ENCODE results near the gene NNMT. TPM values are rescaled to one million over a fixed set of nuclear protein-coding genes. Genes with fewer than 3 reads are reported as not detected.

NNMT gene
- 21.6 TPM for total RNA-seq

DNA sequence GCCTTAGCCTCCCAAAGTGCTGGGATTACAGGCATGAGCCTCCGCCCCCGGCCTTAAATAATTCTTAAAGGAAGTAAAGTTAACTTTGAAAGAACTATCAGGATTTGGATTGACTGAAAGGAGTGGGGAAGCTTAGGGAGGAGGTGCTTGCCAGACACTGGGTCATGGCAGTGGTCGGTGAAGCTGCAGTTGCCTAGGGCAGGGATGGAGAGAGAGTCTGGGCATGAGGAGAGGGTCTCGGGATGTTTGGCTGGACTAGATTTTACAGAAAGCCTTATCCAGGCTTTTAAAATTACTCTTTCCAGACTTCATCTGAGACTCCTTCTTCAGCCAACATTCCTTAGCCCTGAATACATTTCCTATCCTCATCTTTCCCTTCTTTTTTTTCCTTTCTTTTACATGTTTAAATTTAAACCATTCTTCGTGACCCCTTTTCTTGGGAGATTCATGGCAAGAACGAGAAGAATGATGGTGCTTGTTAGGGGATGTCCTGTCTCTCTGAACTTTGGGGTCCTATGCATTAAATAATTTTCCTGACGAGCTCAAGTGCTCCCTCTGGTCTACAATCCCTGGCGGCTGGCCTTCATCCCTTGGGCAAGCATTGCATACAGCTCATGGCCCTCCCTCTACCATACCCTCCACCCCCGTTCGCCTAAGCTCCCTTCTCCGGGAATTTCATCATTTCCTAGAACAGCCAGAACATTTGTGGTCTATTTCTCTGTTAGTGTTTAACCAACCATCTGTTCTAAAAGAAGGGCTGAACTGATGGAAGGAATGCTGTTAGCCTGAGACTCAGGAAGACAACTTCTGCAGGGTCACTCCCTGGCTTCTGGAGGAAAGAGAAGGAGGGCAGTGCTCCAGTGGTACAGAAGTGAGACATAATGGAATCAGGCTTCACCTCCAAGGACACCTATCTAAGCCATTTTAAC, at the start of gene NNMT:
NNMT (plus strand) TSS at position 724 of the 929 bp plus-strand sequence; CDS start at position 882, 158 bp downstream.
- peak; percentile 46 for DNase-seq

DNA sequence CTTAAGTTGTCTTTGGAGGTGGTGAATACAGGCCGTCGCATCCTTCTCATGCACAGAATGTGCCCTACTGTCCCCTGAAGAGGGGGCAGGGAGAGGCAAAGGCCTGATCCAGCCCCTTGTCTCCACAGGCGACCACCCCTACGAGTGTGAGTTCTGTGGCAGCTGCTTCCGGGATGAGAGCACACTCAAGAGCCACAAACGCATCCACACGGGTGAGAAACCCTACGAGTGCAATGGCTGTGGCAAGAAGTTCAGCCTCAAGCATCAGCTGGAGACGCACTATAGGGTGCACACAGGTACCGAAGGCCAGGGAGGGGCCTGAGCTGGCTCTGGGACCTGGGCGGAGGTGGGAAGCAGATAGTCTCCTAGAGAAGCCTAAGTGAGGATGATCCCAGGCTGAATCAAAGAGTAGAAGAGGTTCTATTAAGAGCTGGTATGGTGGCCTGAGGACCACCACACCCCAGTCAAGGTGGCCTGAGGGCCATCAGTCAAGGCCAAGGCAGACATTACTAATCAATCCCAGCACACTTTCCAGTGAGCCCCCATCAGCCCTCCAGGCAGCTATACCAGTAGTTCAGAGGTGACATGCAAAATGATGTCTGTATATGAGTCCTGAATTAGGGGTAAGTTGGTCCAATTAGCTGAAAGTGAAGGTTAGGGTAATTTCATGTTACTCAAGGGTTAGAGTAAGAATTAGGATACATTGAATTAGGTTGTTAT, 49.0 kb upstream of the NNMT start:
- DNase-seq: no peak

DNA sequence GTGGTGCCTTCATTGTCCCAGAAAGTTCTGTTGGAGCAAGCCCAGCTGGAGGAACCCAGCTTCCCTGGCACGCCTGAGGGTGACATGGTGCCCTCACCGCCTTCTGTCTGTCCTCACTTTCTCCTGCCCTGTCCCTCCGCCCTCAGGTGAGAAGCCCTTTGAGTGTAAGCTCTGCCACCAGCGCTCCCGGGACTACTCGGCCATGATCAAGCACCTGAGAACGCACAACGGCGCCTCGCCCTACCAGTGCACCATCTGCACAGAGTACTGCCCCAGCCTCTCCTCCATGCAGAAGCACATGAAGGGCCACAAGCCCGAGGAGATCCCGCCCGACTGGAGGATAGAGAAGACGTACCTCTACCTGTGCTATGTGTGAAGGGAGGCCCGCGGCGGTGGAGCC, 46.0 kb upstream of the NNMT start:
- no peak for DNase-seq

GRCh38 chr11:114250993-114251814, 45.0 kb upstream of the NNMT start:
- DNase-seq: peak; percentile 38

GRCh38 chr11:114251815-114252337, 44.3 kb upstream of the NNMT start:
- DNase-seq: no peak

DNA sequence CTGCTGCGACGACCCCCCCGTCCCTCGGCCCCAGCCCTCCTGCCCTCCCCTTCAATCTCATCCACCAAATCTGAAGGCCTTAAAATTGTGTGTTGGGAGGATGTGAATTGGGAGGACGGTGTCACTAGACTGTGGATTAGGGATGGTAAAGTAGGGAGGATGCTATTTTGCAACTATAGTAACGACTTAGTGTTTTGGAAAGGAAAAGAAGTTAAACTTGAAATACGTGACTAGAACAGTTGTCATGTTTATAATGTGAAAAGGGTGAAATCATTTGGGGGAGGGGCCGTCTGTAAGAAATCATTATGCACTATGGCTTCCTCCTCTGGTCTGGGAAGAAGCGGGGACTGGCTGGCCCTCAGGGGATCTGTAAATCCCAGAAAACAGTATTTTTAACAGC, 43.4 kb upstream of the NNMT start:
- peak; percentile 63 for DNase-seq

- no peak for DNase-seq
These were observed 42.4 kb upstream of the NNMT start for GRCh38 chr11:114253771-114254170.

DNA sequence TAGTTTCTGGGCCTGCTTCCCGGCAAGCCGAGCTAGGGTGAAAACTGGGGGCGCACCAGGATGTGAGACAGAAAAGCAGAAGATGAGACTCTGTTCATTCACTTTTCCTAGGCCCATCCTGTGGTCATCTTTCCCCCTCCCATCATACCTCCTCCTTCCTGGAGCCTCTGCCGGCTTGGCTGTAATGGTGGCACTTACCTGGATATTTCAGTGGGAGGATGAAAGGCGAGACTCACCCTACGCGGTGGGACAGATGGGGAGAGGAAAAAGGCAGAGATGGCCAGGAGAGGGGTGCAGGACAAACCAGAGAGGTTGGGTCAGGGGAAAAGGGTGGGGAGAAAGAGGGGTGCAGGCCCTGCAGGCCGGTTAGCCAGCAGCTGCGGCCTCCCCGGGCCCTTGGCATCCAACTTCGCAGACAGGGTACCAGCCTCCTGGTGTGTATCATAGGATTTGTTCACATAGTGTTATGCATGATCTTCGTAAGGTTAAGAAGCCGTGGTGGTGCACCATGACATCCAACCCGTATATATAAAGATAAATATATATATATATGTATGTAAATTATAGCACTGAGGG, 41.5 kb upstream of the NNMT start:
- DNase-seq: no peak

DNA sequence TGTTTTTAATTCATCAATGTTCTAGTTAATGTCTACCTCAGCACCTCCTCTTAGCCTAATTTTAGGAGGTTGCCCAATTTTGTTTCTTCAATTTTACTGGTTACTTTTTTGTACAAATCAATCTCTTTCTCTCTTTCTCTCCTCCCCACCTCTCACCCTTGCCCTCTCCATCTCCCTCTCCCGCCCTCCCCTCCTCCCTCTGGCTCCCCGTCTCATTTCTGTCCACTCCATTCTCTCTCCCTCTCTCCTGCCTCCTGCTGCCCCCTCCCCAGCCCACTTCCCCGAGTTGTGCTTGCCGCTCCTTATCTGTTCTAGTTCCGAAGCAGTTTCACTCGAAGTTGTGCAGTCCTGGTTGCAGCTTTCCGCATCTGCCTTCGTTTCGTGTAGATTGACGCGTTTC, 40.9 kb upstream of the NNMT start:
- no peak for DNase-seq

- DNase-seq: no peak
These were observed 39.8 kb upstream of the NNMT start for GRCh38 chr11:114256176-114256966.

GRCh38 chr11:114256967-114257286, 39.3 kb upstream of the NNMT start:
- DNase-seq: no peak

- DNase-seq: peak; percentile 48
These were observed 38.3 kb upstream of the NNMT start for GRCh38 chr11:114257621-114258558.

GRCh38 chr11:114258696-114259095, 37.5 kb upstream of the NNMT start:
- no peak for DNase-seq

DNA sequence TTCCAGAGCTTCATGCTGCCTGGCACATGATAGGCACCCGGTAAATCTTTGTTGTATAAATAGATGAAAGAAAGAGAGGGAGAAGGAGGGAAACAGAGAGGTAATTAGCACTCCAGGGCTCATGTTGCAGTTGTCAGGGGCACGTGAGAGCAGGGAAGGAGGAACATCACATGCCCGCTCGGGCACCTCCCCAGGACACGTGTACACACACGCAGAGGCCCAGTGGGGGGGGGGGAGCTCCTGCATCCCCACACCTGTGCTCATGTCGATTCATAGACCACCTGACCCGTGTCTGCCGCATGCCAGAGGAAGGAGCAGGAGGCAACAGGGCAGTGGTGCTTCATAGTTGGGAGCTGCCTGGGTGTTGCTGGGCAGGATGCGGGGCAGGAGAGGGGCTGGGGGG, 37.1 kb upstream of the NNMT start:
- peak; percentile 43 for DNase-seq

- no peak for DNase-seq
These were observed 36.6 kb upstream of the NNMT start for GRCh38 chr11:114259551-114259983.

DNA sequence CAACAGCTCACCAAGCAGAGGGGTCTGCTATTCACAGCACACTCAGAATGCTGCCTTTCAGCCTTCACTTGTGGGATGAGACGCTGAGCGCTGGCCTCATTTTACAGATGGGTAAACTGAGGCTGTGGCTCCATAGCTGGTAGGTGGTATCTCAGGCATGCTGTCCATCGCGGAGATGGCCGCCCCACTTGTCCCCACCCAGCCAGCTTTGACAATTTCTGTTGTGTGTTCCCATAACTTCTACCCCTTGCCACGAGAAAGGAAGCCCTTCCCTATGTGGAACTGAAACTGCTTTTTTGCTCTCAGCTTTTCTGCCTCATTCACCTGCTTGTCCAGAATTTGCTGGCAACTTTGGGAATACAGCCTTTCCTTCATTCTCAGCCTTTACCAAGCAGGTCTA, 36.1 kb upstream of the NNMT start:
- no peak for DNase-seq

DNA sequence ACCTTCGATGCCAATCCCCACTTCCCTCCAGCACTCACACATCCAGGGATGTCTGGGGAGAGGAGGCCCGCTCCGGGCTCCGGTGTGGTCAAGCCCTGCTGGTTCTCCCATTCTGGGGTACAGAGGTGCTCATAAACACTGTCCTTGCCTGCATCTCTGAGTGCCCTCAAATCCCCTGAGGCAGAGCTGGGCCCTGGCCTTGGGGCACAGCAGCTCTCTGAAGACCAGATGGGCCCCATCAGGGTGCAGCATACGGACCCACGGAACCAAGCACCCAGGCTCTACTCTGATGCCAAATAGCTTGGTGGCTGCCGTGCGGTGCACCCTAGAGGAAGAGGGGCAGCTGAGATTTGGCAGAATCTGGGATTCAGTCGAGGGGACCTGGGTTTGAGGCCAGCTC, 35.7 kb upstream of the NNMT start:
- DNase-seq: no peak

GRCh38 chr11:114261791-114262190, 34.4 kb upstream of the NNMT start:
- DNase-seq: no peak

- peak; percentile 78 for DNase-seq
These were observed 33.3 kb upstream of the NNMT start for GRCh38 chr11:114262681-114263512.

All from tongue (tissue), 2 donors.